ENCODE data around the gene THAP3. TPM values are rescaled to one million over a fixed set of nuclear protein-coding genes. Genes with fewer than 3 reads are reported as not detected.
"Not testable (repeated sequence)": the region's sequence is repeated elsewhere in the genome, so short reads cannot be mapped to it uniquely, and the experiment has no call there.

Gene THAP3
- total and polyA plus RNA-seq, 4 donors, result 17.4 to 31.8 (median 29.1) TPM

GRCh38 chr1:6646499-6647148 is 22.0 kb downstream of the THAP3 start:
- Histone ChIP-seq H3K9me3 (ENCODE audit: control insufficient read depth, insufficient read depth, low read length) (no peaks in the 10 kb centered on the region), H3K4me3 (ENCODE audit: low read depth, low read length) (no peak overlapping the region), H3K27me3 (ENCODE audit: control insufficient read depth, insufficient read depth, low read length) (no peaks in the 10 kb centered on the region), H3K36me3 (ENCODE audit: control insufficient read depth, insufficient read depth, low read length) (peaks cover 68% of the 10 kb centered on the region), H3K27ac (ENCODE audit: low read depth, low read length) (no peak overlapping the region), H3K4me1 (ENCODE audit: control insufficient read depth, insufficient read depth, low read length) (no peaks in the 10 kb centered on the region)
- peak in 4 of 6 donors; percentile 33 to 88 (median 51) for DNase-seq (ENCODE audit: low read depth in 4 of 6, low spot score in 6 of 6)
- WGBS (ENCODE audit: insufficient coverage), result 69% methylated on average over 3 of the region's 10 CpGs

DNA sequence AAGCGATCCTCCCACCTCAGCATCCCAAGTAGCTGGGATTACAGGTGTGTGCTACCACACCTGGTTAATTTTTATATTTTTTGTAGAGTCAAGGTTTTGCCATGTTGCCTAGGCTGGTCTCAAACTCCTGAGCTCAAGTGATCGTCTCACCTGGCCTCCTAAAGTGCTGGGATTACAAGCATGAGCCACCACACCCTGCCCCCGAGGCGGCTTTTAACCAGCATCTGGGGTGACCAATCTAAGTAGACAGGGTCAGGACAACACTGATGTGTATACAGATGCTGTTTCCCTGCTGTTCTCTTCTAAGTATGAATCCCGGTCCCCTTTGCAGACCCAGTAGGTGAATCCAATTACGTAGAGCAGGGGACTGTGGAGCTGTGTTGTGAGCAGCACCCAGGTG is 23.9 kb downstream of the THAP3 start:
- Histone ChIP-seq H3K9me3 (ENCODE audit: control insufficient read depth, insufficient read depth, low read length) (no peaks in the 10 kb centered on the region), H3K27me3 (ENCODE audit: control insufficient read depth, insufficient read depth, low read length) (no peaks in the 10 kb centered on the region), H3K4me3 (ENCODE audit: low read depth, low read length) (no peak overlapping the region), H3K36me3 (ENCODE audit: control insufficient read depth, insufficient read depth, low read length) (peaks cover 68% of the 10 kb centered on the region), H3K4me1 (ENCODE audit: control insufficient read depth, insufficient read depth, low read length) (peaks cover 4% of the 10 kb centered on the region), H3K27ac (ENCODE audit: low read depth, low read length) (no peak overlapping the region)
- WGBS (ENCODE audit: insufficient coverage), result 98% methylated on average over 5 of the region's 6 CpGs
- no peak for DNase-seq (ENCODE audit: low read depth in 4 of 6, low spot score in 6 of 6)

DNA sequence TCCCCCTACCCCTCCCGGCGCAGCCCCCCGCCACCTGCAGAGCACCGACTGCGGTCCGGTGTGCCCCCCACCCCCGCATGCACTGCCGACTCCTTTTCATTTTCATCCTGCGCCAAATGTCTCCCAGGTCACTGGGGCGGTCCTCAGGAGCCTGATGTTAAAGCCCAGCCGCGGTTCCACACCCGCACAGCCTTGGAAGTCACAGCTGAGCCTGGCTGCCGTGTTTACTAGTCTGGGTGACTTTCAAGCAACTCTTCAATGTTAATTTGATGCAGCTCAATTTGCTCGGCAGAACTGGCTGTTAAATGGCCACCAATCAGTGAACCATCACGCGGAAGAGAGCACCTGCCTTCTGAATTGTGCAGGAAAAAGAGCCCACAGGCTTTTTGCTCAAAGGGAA is 27.2 kb downstream of the THAP3 start:
- H3K27me3 ChIP-seq (ENCODE audit: control insufficient read depth, insufficient read depth, low read length), result no peaks in the 10 kb centered on the region
- H3K27ac ChIP-seq (ENCODE audit: low read depth, low read length), result no peak overlapping the region
- no peaks in the 10 kb centered on the region for H3K9me3 ChIP-seq (ENCODE audit: control insufficient read depth, insufficient read depth, low read length)
- H3K4me1 ChIP-seq (ENCODE audit: control insufficient read depth, insufficient read depth, low read length), result peaks cover 10% of the 10 kb centered on the region
- H3K36me3 ChIP-seq (ENCODE audit: control insufficient read depth, insufficient read depth, low read length), result peaks cover 43% of the 10 kb centered on the region
- H3K4me3 ChIP-seq (ENCODE audit: low read depth, low read length), result no peak overlapping the region
- WGBS (ENCODE audit: insufficient coverage), result 51% methylated on average over 16 of the region's 17 CpGs
- DNase-seq (ENCODE audit: low read depth in 4 of 6, low spot score in 6 of 6), result peak in 1 of 6 donors; percentile 52

GRCh38 chr1:6652986-6653385 is 28.3 kb downstream of the THAP3 start:
- H3K4me3 ChIP-seq (ENCODE audit: low read depth, low read length), result no peak overlapping the region
- H3K4me1 ChIP-seq (ENCODE audit: control insufficient read depth, insufficient read depth, low read length), result peaks cover 10% of the 10 kb centered on the region
- H3K27me3 ChIP-seq (ENCODE audit: control insufficient read depth, insufficient read depth, low read length), result no peaks in the 10 kb centered on the region
- no peak overlapping the region for H3K27ac ChIP-seq (ENCODE audit: low read depth, low read length)
- H3K9me3 ChIP-seq (ENCODE audit: control insufficient read depth, insufficient read depth, low read length), result no peaks in the 10 kb centered on the region
- peaks cover 43% of the 10 kb centered on the region for H3K36me3 ChIP-seq (ENCODE audit: control insufficient read depth, insufficient read depth, low read length)
- DNase-seq (ENCODE audit: low read depth in 4 of 6, low spot score in 6 of 6), result no peak
- 78% methylated on average over 6 of the region's 6 CpGs for WGBS (ENCODE audit: insufficient coverage)

DNA sequence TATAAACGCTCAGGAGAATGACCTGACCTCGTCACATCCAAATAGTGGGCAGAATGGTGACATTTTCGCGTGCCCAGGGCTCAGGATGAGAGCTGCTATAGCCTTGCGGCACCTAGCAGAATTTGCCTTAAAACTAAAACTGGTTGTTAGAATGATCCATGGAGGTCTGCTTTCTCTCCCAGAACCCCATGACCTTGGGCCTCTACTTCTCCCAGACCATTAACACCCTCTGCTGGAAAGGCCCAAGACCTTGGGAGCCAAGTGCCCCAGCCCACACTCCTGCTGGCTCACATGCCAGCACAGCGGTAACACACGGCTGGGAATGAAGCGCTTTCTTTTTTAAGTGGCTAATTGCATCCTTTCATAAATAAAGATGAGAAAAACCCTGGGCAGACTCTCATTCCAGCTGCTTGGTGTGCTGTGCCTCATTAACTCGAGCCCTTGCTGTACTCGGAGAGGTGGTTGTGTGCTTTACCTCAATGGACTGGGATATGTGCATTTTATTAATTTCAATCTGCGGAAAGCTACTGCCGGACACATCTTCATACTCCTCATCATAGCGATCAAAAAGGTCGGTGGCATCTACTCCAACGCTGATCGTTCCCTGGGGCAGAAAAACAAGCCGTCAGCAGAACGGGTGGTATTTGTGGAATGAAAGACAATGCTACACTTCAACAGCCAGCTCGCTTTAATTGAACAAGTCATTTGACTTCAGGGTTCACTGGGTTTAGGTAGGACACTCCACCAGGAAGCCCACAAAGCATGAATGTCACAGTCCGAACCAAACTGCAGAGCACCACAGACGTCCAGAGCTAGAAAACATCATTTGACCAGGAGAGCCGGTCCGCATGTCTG is 29.0 kb downstream of the THAP3 start:
- Histone ChIP-seq H3K27me3 (ENCODE audit: control insufficient read depth, insufficient read depth, low read length) (no peaks in the 10 kb centered on the region), H3K9me3 (ENCODE audit: control insufficient read depth, insufficient read depth, low read length) (no peaks in the 10 kb centered on the region), H3K36me3 (ENCODE audit: control insufficient read depth, insufficient read depth, low read length) (peaks cover 40% of the 10 kb centered on the region), H3K27ac (ENCODE audit: low read depth, low read length) (no peak overlapping the region), H3K4me3 (ENCODE audit: low read depth, low read length) (no peak overlapping the region), H3K4me1 (ENCODE audit: control insufficient read depth, insufficient read depth, low read length) (peaks cover 10% of the 10 kb centered on the region)
- 74% methylated on average over 13 of the region's 23 CpGs for WGBS (ENCODE audit: insufficient coverage)
- DNase-seq (ENCODE audit: low read depth in 4 of 6, low spot score in 6 of 6), result peak in 2 of 6 donors; percentile 48 to 71

- Histone ChIP-seq H3K27ac (ENCODE audit: low read depth, low read length) (no peak overlapping the region), H3K4me3 (ENCODE audit: low read depth, low read length) (no peak overlapping the region), H3K27me3 (ENCODE audit: control insufficient read depth, insufficient read depth, low read length) (no peaks in the 10 kb centered on the region), H3K9me3 (ENCODE audit: control insufficient read depth, insufficient read depth, low read length) (no peaks in the 10 kb centered on the region), H3K36me3 (ENCODE audit: control insufficient read depth, insufficient read depth, low read length) (peaks cover 13% of the 10 kb centered on the region), H3K4me1 (ENCODE audit: control insufficient read depth, insufficient read depth, low read length) (peaks cover 10% of the 10 kb centered on the region)
- WGBS (ENCODE audit: insufficient coverage), result 79% methylated on average over 6 of the region's 6 CpGs
- DNase-seq (ENCODE audit: low read depth in 4 of 6, low spot score in 6 of 6), result no peak
These were observed 32.5 kb downstream of the THAP3 start for GRCh38 chr1:6657138-6657537.

DNA sequence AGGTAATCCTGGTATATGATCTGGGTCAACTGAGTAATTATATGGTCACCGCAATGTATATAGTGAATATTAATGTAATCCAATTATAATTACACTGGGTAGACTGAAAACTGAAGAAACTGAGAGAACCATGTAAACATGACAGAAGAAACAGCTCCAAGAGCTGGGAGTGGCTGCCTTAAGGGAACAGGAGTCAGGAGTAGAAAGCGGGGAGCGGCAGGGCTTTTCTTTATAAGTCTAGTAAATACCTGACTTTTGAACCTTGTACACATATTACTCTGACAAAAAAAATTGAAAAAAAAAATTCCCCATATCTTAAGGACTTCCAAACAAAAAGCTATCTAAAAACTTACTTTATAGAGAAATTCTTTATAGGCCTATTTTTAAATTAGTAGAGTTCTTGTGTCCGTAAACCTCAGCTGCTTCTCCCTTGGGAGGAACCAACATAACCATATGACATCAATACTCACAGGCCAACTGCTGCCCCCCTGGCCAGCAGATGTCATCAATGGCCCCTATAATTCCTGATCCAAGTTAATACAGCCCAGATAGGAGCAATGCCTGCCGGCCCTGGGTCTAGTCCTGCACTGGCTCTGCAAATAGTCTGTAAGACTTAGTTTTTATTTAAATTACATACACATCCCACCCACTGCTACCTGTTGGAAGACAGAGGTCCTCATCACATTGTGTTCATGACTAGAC is 33.8 kb downstream of the THAP3 start:
- Histone ChIP-seq H3K36me3 (ENCODE audit: control insufficient read depth, insufficient read depth, low read length) (peaks cover 3% of the 10 kb centered on the region), H3K9me3 (ENCODE audit: control insufficient read depth, insufficient read depth, low read length) (no peaks in the 10 kb centered on the region), H3K27me3 (ENCODE audit: control insufficient read depth, insufficient read depth, low read length) (no peaks in the 10 kb centered on the region), H3K27ac (ENCODE audit: low read depth, low read length) (no peak overlapping the region), H3K4me1 (ENCODE audit: control insufficient read depth, insufficient read depth, low read length) (peaks cover 6% of the 10 kb centered on the region), H3K4me3 (ENCODE audit: low read depth, low read length) (no peak overlapping the region)
- DNase-seq (ENCODE audit: low read depth in 4 of 6, low spot score in 6 of 6), result no peak
- WGBS (ENCODE audit: insufficient coverage), result 86% methylated on average over 1 of the region's 5 CpGs

DNA sequence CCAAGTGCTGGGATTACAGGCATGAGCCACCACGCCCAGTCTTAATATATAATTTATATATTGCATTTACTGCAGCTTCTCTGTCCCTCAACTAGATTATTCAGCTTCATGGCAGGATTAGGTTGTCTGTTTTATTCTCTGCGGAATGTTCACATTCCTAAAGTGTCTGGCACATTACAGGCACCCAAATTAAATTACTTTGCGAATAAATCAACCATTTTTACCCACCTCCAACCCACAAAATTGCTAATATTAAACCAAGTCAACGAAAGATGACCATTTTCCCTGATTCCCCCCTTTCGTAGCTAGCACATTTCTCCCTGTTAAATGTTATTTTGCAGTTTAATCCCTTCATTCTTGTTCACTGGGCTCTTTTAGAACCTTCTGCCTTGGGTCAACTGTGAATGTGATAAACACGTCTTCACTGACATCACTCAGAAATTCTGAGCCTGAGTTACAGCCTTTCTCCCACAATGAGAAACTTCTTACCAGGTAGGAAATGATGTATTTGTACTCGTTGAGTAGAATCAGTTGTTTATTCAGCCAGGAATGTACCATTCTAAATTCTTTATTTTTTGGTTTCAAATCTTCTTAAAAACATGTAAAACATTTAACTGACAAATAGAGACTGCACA is 35.9 kb downstream of the THAP3 start:
- H3K36me3 ChIP-seq (ENCODE audit: control insufficient read depth, insufficient read depth, low read length), result peaks cover 12% of the 10 kb centered on the region
- no peak for DNase-seq (ENCODE audit: low read depth in 4 of 6, low spot score in 6 of 6)
- H3K4me1 ChIP-seq (ENCODE audit: control insufficient read depth, insufficient read depth, low read length), result no peaks in the 10 kb centered on the region
- no peaks in the 10 kb centered on the region for H3K9me3 ChIP-seq (ENCODE audit: control insufficient read depth, insufficient read depth, low read length)
- no peak overlapping the region for H3K4me3 ChIP-seq (ENCODE audit: low read depth, low read length)
- 100% methylated on average over 4 of the region's 7 CpGs for WGBS (ENCODE audit: insufficient coverage)
- H3K27me3 ChIP-seq (ENCODE audit: control insufficient read depth, insufficient read depth, low read length), result no peaks in the 10 kb centered on the region
- H3K27ac ChIP-seq (ENCODE audit: low read depth, low read length), result no peak overlapping the region

DNA sequence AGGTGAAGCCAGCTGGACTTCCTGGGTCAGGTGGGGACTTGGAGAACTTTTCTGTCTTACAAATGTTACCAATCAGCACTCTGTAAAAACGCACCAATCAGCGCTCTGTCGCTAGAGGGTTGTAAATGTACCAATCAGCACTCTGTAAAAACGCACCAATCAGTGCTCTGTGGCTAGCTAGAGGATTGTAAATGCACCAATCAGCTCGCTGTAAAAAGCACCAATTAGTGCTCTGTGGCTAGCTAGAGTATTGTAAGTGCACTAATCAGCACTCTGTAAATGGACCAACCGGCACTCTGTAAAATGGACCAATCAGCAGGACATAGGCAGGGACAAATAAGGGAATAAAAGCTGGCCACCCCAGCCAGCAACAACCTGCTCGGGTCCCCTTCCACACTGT is 37.8 kb downstream of the THAP3 start:
- H3K4me3 ChIP-seq (ENCODE audit: low read depth, low read length); H3K4me1 ChIP-seq (ENCODE audit: control insufficient read depth, insufficient read depth, low read length): not testable (repeated sequence)
- WGBS (ENCODE audit: insufficient coverage), result 94% methylated on average over 7 of the region's 7 CpGs

More for the DNA sequence above, 37.8 kb downstream of the THAP3 start:
- not testable (repeated sequence) for H3K27ac ChIP-seq (ENCODE audit: low read depth, low read length); H3K9me3 ChIP-seq (ENCODE audit: control insufficient read depth, insufficient read depth, low read length); H3K27me3 ChIP-seq (ENCODE audit: control insufficient read depth, insufficient read depth, low read length); DNase-seq (ENCODE audit: low read depth in 4 of 6, low spot score in 6 of 6)
- H3K36me3 ChIP-seq (ENCODE audit: control insufficient read depth, insufficient read depth, low read length), result peaks cover 25% of the 10 kb centered on the region
